NCI-H510A treated with DMSO at 0.1 percent for 48 hours (cell line): Measurements from ENCODE around the gene NUP50.

ENCODE experiments used
- DNase-seq: peaks from one replicate; lab custom pipeline; 2025; lab: John Stamatoyannopoulos, UW

NUP50 gene

GRCh38 chr22:45208993-45209838 lies 45.5 kb downstream of the NUP50 start:
- DNase-seq: no peak

DNA sequence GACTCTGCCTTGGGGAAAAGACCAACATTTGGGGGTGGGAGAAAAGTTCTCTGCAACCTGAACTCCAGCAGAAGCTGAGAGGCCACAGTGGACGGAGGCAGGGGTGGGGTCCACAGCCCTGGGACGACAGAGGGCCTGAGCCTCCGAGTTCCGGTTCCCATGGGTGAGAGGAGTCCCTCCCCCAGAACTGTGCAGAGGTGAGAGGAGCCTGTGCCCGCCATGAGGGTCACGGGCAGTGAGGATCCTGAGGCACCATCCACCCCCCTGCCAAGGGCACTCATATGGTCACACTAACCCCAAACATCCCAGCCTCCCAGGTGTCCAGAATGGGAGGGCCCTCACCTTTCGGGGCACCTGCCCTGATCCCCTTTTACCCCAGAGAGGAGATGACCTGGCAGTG lies 46.4 kb downstream of the NUP50 start:
- DNase-seq: no peak

- no peak for DNase-seq
Observed at GRCh38 chr22:45210577-45210976, 46.9 kb downstream of the NUP50 start.

DNA sequence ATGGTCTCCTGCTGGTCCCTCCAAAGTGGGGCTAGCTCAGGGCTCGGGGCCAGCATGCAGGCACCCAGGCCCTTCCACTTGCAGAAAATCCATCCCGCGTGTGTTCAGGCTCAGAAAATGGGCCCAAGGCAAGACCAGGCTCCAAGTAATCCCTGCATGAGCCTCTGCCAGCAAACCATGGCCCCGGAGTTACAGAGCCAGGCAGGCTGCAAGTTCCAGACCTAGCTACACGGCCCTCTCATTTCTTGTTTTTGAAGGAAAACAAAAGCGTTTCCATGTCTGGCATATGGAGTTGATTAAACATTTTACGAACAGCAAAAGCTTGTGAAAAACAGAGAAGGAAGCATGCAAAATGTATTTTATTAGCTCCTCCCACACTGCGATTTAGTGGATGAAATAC lies 47.3 kb downstream of the NUP50 start:
- no peak for DNase-seq

GRCh38 chr22:45211435-45211834 lies 47.7 kb downstream of the NUP50 start:
- DNase-seq: no peak

- no peak for DNase-seq
Observed at GRCh38 chr22:45211848-45212247, 48.1 kb downstream of the NUP50 start.

- peak; percentile 10 for DNase-seq
Observed at GRCh38 chr22:45212306-45212709, 48.6 kb downstream of the NUP50 start.

- no peak for DNase-seq
Observed at GRCh38 chr22:45212992-45213751, 49.4 kb downstream of the NUP50 start.

- DNase-seq: no peak
Observed at GRCh38 chr22:45216133-45217003, 52.6 kb downstream of the NUP50 start.

DNA sequence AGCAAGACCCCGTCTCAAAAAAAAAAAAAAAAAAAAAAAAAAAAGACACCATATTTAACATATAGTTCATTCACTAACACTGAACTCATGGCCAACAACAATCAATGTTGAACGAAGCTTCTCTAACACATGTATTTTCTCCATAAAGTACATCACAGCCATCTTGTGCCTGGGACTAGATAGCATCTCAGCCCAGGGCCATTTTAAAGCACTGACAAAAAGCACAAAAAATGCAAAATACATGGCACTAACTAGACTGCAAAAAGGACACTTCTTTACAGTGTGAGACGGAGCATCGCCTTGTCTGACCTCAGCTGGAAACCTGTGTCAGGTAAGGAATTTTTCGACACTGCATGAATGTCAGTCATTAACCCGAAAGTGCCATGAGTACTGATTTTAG lies 53.6 kb downstream of the NUP50 start:
- DNase-seq: no peak

GRCh38 chr22:45217806-45218205 lies 54.1 kb downstream of the NUP50 start:
- DNase-seq: no peak

DNA sequence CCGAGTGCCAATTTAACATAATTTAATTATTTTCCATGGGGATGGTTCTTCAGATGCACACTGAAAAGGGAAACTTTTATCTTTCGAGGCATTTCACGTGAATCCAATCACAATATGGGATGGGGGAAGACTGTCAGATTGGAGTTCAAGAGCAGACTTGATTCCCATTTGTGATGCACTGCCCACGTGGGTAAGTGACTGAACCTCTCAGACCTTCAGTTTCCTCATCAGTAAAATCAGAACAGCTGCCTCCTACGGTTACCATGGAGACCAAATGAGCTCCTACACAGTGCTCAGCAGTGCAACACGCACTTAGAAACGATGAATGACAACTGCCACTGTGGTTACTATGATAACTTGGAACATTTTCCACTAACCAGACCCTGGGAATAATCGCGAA lies 55.3 kb downstream of the NUP50 start:
- DNase-seq: peak; percentile 2

DNA sequence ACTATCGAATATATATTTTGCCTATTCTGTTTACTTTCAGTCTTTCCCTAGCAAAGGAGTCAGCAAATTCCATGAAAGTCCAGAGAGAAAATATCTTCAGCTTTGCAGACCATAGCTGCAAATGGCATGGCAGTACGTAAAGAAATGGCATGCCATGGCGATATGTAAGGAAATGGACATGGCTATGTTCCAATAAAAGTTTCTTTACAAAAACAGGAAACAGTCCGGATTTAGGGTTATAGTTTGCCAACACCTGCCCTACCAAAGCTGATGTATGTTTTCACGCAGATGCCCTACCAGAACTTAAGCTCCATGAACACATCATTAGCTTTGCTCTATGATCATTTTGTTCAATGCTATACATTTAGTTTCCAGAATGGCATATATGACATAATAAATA lies 57.5 kb downstream of the NUP50 start:
- DNase-seq: no peak

GRCh38 chr22:45223304-45224117 lies 59.8 kb downstream of the NUP50 start:
- DNase-seq: no peak

GRCh38 chr22:45224331-45224730 lies 60.6 kb downstream of the NUP50 start:
- no peak for DNase-seq

DNA sequence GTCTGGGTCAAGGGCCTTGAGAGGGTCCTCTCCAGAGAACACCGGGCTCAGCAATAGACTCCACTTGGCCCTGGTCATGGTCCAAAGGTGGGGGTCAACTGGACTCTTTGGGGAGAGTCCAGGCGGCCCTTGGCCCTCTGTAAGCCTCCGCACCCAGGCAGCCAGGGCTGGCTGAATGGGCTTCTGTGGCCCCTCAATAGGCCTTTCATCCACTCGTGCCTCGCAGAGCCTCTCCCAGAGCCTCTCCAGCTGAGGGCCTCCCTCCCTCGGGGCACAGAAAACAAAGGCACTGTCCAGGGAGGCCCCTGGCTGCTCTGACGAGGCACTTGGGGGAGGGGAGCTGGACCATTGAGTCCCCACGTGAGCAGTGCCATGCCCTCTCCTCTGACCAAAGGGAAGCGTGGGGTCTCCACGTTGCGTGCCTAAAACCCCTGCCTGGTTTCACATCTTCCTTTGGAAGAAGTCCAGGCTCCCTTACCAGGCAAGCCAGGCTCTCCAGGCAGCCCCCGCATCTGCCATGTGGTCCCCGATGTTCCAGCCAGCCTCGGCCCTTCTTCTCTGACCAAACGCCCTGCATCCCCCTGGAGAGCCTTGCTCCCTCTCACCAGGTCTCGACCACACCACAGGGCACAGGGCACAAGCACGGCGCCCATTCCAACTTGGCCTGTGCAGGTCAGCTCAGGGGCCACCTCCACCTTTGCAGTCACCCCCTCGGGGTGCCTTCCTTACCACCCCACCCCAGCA lies 61.4 kb downstream of the NUP50 start:
- DNase-seq: no peak

DNA sequence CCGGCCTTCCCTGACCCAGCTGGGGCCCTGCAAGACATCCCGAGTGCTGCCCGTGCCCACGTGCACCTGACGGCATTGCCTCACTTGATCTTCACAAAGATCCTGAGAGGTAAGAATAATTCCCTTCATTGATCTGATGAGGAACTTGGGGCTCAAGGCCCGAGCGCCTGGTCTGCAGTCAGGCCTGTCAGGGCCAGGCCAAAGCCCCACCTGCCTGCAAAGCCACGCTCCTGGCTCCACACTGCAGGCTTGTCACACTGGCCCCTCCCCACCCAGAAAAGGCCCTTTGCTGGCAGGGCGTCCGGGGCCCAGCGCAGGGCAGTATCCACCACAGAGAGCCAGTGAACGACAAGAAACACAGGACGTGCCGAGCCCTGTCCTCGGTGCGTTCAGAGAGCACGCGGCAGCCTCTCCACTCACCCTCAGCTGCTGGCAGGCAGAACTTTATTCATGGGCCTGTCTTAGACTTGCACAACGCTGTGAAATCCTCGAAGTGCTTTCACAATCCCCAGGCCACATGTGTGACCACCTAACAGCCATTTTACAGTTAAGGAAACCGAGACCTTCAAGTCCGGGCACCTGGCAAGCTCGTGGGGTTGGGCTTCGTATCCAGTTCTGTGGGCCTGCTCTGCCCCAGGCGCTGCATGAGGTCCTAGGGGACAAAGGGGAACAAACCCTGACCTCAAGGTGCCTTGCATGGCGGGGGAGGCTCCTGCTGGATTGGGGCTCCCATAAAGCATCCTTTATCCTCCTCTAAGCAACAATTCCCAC lies 62.2 kb downstream of the NUP50 start:
- DNase-seq: no peak

DNA sequence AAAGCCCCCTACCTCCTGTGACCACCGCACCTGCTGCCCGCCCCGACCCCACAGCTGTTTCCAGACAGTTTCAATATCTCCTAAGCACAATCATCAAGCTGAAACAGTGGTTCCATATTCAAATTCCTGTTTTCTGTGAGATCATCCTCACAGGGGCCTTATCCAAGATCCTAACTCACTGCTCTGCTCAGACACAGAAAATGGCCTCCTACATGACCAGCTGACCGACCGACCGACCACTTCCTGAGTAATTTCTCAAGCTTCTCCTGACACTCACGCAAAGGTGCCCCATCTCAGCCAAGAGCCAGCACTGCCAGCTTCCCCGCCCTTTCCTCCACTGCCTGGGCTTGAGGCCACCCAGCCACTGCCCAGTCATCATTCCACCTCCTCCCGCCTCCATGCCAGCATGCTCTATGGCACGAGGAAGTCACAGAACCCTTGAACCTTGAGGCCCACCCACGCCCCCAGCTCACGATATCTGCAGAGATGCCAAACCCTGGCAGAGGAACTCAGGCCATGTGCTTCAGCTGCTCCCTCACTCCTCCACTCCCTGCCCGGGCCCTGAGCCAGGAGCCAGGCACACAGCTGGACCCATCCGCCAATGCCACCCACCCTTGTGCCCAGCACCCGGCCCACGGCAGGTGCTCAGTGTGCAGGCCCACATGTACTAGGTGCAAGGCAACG lies 62.9 kb downstream of the NUP50 start:
- DNase-seq: no peak

DNA sequence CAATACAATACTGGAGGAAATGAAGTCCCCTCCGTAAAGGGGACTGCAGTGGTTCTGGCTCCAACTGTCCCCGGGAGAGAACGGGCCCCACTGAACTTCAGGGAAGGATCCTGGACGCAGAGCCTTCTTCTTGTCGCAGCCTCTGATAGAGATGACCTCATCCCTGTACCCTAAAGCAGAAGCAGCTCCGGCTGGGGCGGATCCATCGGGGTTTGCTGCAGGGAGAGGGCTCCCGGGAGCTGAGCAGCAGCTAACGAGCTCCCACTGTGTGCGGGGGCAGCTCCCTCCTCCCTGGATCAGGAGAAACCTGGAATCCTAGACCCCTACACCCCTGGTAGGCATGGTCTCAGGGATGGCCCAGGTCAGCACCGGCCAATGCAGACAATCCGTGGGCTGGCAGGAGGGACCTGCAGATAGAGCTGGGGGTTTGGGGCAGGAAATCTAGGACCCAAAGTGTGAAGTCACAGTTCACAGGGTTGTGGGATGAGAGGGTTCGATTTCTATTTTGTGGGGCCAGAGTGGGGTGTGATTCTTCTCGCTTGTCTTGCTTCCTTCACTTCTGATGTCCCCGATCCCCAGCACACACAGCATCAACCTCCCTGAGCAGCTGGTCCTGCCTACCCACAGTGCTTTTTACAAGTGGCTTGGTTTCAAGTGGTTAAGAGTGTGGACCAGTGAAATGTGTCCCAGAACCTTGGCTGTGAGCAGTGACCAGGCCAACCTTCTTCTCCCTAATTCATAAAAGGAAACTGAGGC lies 64.1 kb downstream of the NUP50 start:
- DNase-seq: no peak
